Calu3 (cell line): ENCODE results near the gene TDG. TPM values are rescaled to one million over a fixed set of nuclear protein-coding genes. Genes with fewer than 3 reads are reported as not detected.

Experiments
- BruUV-seq: library from RNA; stranded (reverse); fragments of 400-500 nt; replicated peaks from 2 replicates; lab custom pipeline; 2021; lab: Mats Ljungman, UMichigan
- CTCF ChIA-PET: fragments of 300-600 bp; sonication (Branson Sonifier 250); formaldehyde crosslinking; loops from one replicate; lab custom pipeline; 2022; ENCODE audit warnings: antibody characterized with exemption; lab: Charles Lee
- DNase-seq: peaks from one replicate; pipeline ENCODE4 v3.0.0; 2022
- H3K27ac Mint-ChIP-seq: one replicate; pipeline ENCODE4 v1.8.0; 2022; ENCODE audit warnings: mixed read lengths; ENCODE audit not compliant: unreplicated experiment
- H3K27me3 Mint-ChIP-seq: one replicate; pipeline ENCODE4 v1.8.0; 2022; ENCODE audit warnings: mixed read lengths; ENCODE audit not compliant: unreplicated experiment
- H3K36me3 Mint-ChIP-seq: one replicate; pipeline ENCODE4 v1.8.0; 2022; ENCODE audit warnings: mild to moderate bottlenecking, moderate library complexity, mixed read lengths; ENCODE audit not compliant: insufficient read depth, unreplicated experiment
- H3K4me1 Mint-ChIP-seq: one replicate; pipeline ENCODE4 v1.8.0; 2022; ENCODE audit warnings: mild to moderate bottlenecking, low read depth, mixed read lengths; ENCODE audit not compliant: unreplicated experiment
- H3K4me3 Mint-ChIP-seq: one replicate; pipeline ENCODE4 v1.8.0; 2022; ENCODE audit warnings: mild to moderate bottlenecking, low read depth, moderate library complexity, mixed read lengths; ENCODE audit not compliant: unreplicated experiment
- H3K9me3 Mint-ChIP-seq: one replicate; pipeline ENCODE4 v1.8.0; 2022; ENCODE audit warnings: low read depth, mixed read lengths; ENCODE audit not compliant: unreplicated experiment
- CTCF ChIP-seq: fragments of 200-600 bp; IDR thresholded peaks from one replicate; pipeline ENCODE4 v1.8.0; 2022; ENCODE audit warnings: antibody characterized with exemption; ENCODE audit not compliant: unreplicated experiment
- intact Hi-C: fragments of 100-400 bp; cut with micrococcal nuclease; formaldehyde crosslinking; loops from one replicate; pipeline ENCODE4 v1.10.0; 2022; ENCODE audit not compliant: unreplicated experiment
- total RNA-seq: library from RNA; stranded (reverse); gene quantifications from 2 replicates; pipeline ENCODE4 v1.2.3, GENCODE V29; 2022

TDG gene
- total RNA-seq, 1 experiment from 2014 or later = 35.3 TPM

DNA sequence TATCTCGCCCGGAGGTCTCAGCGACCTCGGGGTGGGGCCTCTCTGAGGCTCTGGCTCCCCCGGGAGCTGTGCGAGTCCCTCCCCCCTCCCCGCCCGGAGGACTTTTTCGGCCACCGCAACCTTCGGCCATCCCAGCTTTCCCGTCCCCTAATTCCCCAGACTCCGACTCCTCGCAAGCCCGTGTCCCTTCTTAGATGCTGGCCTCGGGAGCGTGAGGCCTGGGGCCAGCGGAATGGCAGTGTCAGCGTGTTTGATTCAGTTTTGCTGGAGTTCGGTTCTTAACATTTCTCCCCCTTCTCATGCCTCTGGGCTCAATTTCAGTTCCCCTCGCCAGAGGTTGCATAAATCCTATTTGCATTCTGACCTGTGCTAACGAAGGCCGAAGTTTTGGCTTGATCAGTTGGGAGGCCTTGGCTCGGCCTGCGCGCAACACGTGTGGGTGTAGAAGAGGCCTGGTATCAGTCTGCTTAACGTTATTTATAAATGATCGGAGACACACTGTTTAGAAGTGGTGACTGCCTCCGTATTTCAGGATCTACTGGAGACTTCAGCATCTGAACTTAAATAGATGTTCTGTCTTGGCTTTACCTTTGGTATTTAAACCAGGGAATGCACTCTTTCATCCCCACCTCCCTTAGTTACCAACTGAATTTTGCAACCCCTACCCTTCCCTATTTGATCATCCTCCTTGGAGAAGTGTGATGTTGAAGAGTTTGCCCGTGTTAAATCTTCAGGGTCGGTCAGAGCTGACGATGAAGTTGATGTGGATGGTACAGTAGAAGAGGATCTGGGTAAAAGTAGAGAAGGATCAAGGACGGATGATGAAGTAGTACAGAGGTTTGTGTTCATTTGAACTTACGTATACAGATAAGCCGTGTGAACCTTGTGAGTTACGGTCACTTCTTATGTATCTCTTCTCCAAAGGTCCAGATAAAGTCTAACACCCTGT, 34.6 kb upstream of the TDG start:
- H3K9me3 Mint-ChIP-seq = no peaks in the 10 kb centered on the region
- BruUV-seq = no TSS peak
- CTCF ChIA-PET = interaction anchor here (0.6 kb wide), 1 partner anchor 99 kb away, joined by 3 read pairs; no protein-coding TSS in a partner anchor
- H3K4me1 Mint-ChIP-seq = peaks cover 46% of the 10 kb centered on the region
- intact Hi-C loops = loop anchor here (5.0 kb wide), 1 partner anchor 129 kb away; no protein-coding TSS in a partner anchor
- peak; percentile 18 for DNase-seq
- H3K36me3 Mint-ChIP-seq = peaks cover 79% of the 10 kb centered on the region
- peak overlapping the region; percentile 82 for H3K4me3 Mint-ChIP-seq
- no peaks in the 10 kb centered on the region for H3K27me3 Mint-ChIP-seq
- TF ChIP-seq CTCF = no peak
- H3K27ac Mint-ChIP-seq = peak overlapping the region; percentile 100

- DNase-seq = no peak
- Mint-ChIP-seq H3K4me3 (peak overlapping the region; percentile 82), H3K9me3 (no peaks in the 10 kb centered on the region), H3K27me3 (no peaks in the 10 kb centered on the region), H3K36me3 (peaks cover 96% of the 10 kb centered on the region), H3K4me1 (peaks cover 39% of the 10 kb centered on the region), H3K27ac (no peak overlapping the region)
- CTCF ChIA-PET = interaction anchor here (0.5 kb wide), 1 partner anchor 1084 kb away, joined by 6 read pairs; no protein-coding TSS in a partner anchor
- intact Hi-C loops = loop anchor here (5.0 kb wide), 1 partner anchor 131 kb away; no protein-coding TSS in a partner anchor
- no TSS peak for BruUV-seq
- no peak for TF ChIP-seq CTCF
Measured at GRCh38 chr12:103933237-103933636, 32.4 kb upstream of the TDG start.

DNA sequence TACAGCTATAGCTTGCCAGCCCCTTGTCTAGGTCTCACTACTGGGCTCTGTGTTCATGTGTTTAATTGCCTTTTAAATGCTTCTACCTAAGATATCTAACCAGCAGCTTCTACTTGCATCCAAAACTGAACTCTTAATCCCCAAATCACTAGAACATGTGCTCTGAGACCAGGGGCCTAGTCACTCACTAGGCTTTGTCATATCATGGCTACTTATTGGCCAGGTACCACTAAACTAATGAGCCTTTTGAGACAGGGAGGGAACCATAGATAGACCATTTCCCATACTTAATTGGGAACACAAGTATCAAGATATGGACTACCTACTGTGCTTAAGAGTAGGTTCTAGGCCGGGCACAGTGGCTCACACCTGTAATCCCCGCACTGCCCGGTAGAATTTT, 29.0 kb upstream of the TDG start:
- Mint-ChIP-seq H3K4me1 (peaks cover 38% of the 10 kb centered on the region), H3K27ac (no peak overlapping the region), H3K9me3 (no peaks in the 10 kb centered on the region), H3K4me3 (no peak overlapping the region), H3K27me3 (no peaks in the 10 kb centered on the region), H3K36me3 (peaks cover 93% of the 10 kb centered on the region)
- BruUV-seq = no TSS peak
- CTCF ChIA-PET = interaction anchor here (0.5 kb wide), 1 partner anchor 250 kb away, joined by 3 read pairs; no protein-coding TSS in a partner anchor
- intact Hi-C loops = no loop called here
- no peak for TF ChIP-seq CTCF
- no peak for DNase-seq

- intact Hi-C loops = no loop called here
- H3K4me1 Mint-ChIP-seq = peaks cover 7% of the 10 kb centered on the region
- H3K27me3 Mint-ChIP-seq = no peaks in the 10 kb centered on the region
- BruUV-seq = no TSS peak
- no peak overlapping the region for H3K27ac Mint-ChIP-seq
- DNase-seq = no peak
- no peak overlapping the region for H3K4me3 Mint-ChIP-seq
- no peaks in the 10 kb centered on the region for H3K9me3 Mint-ChIP-seq
- peaks cover 96% of the 10 kb centered on the region for H3K36me3 Mint-ChIP-seq
- no peak for TF ChIP-seq CTCF
- CTCF ChIA-PET = no interaction called here
Measured at GRCh38 chr12:103944964-103945363, 20.7 kb upstream of the TDG start.
